DMS53 treated with DMSO at 0.1 percent for 48 hours (cell line): ENCODE measurements around the gene CMTM4.

Source experiments
- DNase-seq: peaks from one replicate; lab custom pipeline; 2025; ENCODE audit not compliant: unreplicated experiment; lab: John Stamatoyannopoulos, UW

CMTM4 gene

DNA sequence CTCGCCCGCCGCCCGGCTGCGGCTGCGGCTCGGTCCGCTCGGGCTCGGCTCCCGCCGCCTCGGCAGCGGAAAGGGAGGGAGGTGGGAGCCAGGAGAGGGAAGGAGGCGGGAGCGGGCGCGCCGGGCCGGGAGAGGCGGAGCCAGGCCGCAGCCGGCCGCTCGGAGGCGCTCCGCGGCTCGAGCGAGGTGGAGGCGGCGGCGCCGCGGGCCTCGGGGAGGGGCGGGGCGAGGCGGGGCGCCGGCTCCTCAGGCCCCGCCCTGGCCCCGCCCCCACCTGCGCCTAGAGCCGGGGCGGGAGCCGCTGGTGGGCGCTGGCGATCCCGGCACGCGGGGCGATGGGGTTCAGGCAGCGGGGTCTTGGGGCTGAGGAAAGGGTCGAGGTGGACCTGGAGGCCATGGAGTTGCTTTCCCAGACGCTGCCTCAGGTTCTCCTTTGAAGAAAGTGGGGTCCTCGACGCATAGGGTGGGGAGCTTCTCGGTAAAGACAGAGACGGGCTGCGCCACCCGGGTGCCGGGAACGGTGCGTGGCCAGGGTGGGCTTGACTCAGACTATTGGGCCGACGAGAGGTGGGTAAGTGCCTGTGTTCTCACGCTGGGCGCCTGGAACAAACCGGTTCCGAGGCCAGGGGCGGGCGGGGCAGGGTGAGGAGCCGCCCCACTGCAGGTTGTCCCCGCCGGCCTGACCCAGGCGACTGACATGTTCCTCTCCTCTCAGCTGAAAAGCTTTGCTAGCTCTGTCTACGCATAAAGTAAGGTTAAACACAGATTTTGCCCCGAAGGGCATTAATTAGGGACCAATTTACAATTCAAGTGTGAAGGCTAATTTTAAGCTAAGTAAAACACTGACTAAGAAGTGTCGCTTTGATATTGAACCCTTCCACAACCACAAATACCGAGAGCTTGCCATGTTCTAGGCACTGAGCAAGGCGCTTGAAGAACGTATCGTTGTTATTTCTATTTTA lies at the start of gene CMTM4:
Gene CMTM4, minus strand, starts transcription at position 75 of the 962 bp plus-strand sequence. CDS start 218 bp downstream, outside the sequence.
- DNase-seq: peak; percentile 68

DNA sequence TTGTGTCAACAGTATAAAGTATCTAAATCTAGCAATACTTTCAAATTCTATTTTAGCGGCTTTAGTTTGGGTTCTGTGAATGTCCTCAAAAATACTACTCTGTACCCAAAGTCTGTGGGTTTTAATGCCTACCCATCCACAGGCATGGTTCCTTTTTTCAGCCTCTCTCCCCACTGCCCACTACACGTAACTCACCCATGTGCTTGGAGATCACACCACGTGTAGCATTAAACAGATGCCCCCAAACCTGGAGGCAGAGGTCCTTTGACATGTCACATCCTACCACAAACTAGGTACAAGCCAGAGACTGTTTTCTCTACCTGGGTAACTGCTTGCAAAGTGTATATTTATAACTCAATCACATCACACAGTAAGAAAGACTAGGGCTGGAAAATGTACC lies 49.5 kb upstream of the CMTM4 start:
- no peak for DNase-seq

DNA sequence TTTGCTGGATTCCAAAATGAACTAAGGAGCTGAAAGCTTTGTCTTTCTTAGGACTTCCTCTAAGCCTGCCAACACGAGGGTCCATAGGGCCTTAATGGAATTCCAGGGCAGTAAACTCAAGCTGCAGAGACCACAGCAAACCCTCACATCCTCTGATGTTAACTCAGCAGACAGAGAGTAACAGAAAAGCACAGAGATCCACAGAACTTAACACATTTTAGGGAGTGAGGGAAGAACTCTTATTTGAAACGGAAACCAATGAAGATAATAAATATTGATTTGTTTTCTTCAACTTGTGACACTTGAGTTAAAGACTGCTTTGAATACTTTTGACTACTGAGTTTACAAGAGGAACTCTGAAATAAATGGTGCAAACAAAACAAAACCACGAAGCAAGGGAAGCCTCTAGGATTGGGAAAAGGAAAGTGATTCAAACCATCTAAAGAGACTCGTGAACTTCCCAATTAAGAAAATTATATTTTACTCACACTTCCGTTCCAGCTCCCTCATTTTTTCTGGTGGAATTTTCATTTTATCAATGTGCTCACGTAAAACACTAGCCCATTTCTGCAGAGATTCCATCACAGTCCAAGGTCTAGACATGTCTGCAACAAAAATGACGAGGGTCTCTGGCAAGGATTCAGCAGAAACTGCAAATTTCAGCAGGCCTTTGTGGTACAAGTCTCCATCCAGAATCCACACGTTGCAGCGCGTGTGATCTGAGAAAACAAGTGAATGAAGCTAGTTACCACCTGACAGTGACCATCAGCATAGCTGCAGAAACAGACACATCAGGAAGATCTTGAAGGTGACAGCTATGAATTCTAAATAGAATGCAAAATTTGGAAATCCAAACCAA lies 45.6 kb upstream of the CMTM4 start:
- DNase-seq: no peak

DNA sequence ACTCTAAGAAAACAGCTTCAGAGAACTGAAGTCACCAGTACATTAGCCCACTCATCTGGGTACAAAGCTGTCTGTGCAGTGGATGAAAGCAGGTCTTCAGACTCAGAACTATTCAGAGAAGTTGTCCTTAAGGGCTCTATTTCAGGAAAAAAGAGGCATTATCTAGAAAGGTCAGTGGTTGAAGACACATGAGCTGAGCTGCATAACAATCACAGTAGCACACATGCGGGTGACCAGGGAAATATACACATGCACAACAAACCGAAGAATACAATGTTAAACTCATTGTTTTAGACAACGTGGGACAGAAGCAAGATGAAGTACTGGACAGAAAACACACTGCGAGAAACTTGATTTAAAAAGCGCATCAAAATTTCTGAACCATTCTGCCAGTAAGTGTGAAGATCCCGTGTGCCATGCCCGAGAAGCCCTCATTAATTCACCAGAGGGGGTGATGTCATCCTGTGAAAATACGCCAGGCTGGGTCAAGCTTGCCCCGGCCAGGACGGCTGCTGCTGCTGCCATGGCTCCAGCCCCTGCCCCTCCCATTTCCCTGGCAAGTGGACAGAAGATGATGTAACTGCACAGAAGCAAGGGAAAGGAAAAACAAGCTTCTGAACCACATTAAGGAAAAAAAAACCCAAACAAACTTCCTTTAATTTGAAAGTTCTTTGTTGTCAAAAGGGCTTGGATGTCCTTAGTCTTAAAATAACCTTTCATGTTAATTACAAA lies 44.8 kb upstream of the CMTM4 start:
- peak; percentile 61 for DNase-seq

- no peak for DNase-seq
Measured at GRCh38 chr16:66740533-66740932, 44.0 kb upstream of the CMTM4 start.

DNA sequence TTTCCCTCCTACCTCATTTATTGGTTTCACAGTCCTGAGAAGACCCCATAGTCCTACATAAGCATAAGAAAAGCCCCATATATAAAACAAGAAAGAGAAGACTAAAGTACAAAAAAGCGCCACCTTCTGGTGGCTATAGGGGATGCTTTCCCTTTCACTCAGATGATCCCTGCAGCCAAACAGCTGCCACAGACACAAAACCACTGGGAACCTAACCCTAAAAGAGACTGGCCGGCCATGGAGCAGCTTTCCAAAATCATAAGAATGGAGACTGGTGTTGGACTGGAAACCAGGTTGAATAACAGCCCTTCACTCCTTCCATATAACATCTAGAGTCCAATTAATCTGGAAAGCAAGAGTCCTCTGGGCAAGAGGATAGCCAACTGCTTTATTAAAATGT lies 43.5 kb upstream of the CMTM4 start:
- peak; percentile 6 for DNase-seq

DNA sequence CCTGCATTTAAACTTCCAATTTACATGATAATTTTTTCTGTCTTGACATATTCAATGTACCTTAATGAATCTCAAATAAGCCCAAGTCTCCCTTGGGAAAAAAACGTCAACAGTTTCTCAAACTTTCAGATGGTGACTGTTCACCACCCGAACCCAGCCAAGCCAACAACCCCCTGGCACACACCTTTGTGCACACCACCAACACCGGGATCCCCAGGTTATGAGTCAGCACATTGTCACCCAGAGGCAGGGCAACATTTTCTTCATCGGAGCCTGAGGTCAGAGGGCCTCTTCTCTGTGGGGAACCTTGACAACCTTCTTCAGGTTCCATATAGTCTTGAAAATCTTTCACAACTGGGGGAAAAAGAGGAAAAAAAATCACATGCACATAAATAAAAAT lies 39.3 kb upstream of the CMTM4 start:
- DNase-seq: no peak

- DNase-seq: no peak
Measured at GRCh38 chr16:66731101-66731500, 34.6 kb upstream of the CMTM4 start.

GRCh38 chr16:66728804-66729203 lies 32.3 kb upstream of the CMTM4 start:
- no peak for DNase-seq

DNA sequence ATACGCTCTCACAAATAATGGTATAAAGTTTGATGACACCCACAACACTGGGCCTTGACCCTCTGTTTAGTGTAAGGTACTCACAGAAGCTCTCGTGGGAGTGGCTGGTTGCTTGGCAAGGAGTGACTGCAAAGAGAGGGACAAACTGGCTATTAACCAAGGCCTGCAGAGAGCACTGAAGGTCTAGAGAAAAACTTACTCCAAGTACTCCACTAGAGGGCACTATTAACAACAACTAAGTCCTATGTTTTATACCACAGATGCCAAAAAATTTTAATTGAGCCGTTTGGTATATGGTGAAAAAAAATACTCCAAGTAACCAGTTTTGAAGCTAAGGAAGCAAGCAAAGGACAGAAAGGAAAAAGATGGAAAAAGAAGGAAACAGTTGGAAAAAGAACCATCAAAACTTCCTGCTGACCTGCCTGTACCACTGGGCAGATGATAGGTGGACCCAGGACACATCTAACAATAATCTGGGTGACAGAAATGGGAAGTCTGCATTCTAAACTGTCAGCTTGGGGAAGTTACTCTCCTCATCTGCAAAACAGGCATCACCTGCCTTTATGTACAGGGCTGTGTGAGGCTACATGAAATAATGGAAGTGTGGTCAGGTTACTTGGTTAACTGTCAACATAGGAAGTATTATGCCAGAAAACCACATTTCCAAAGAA lies 31.7 kb upstream of the CMTM4 start:
- peak; percentile 62 for DNase-seq

DNA sequence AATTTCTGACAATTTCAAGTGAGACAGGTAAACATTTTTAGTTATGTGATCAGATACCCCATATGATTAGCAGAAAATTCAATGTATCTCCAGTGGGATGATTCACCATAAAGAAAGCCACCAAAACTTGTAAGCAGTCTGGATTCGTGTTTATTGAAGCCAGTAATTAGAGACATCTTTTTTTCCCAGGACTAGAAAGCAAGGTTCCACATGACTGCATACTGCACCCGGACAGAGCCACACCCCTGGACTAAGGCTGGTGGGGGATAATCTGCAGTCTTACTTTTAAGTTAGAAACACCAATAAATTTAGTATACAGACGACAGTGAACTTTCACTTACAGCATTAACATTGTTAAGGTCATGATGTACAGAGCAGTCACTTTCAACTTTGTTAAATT lies 24.2 kb upstream of the CMTM4 start:
- DNase-seq: no peak

- DNase-seq: no peak
Measured at GRCh38 chr16:66719246-66719645, 22.7 kb upstream of the CMTM4 start.

GRCh38 chr16:66717776-66718175 lies 21.2 kb upstream of the CMTM4 start:
- no peak for DNase-seq

GRCh38 chr16:66717112-66717675 lies 20.7 kb upstream of the CMTM4 start:
- no peak for DNase-seq

GRCh38 chr16:66714654-66715307 lies 18.2 kb upstream of the CMTM4 start:
- DNase-seq: no peak

DNA sequence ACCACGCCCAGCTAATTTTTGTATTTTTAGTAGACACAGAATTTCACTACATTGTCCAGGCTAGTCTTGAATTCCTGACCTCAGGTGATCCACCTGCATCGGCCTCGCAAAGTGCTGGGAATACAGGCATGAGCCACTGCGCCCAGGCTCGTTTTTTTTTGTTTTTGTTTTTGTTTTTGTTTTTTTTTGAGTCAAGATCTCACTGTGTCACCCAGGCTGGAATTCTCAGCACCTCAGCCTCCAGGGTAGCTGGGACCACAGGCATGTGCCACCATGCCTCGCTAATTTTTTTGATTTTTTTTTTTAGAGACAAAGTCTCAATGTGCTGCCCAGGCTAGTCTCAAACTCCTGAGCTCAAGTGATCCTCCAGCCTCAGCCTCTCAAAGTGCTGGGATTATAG lies 17.5 kb upstream of the CMTM4 start:
- no peak for DNase-seq

GRCh38 chr16:66713076-66713475 lies 16.5 kb upstream of the CMTM4 start:
- DNase-seq: no peak

GRCh38 chr16:66712512-66712911 lies 16.0 kb upstream of the CMTM4 start:
- no peak for DNase-seq

GRCh38 chr16:66711581-66711980 lies 15.0 kb upstream of the CMTM4 start:
- DNase-seq: no peak

DNA sequence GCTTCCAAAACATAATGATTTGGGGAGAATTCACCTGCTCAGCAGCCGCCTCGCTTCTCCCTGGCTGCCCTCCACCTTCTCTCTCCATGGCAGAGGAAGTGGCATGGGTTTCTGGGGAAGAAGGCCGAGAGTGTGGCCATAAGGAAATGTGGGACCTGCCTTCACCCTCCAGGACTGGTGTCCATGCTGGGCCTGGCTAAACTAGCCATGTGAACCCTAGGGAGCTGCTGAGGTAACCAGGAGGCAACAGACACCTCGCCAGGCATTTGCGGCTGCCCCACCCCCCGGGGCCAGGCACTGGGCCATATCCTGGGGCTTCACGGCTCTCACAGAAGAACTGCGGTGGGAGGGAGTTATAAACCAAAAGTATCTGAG lies 9.9 kb upstream of the CMTM4 start:
- DNase-seq: no peak
